Measurements from ENCODE around the gene MCCD1. TPM values are rescaled to one million over a fixed set of nuclear protein-coding genes. Genes with fewer than 3 reads are reported as not detected.

Gene MCCD1
- total and polyA plus RNA-seq, 2 of the 13 experiments (the other 11 are each of a cell fraction or from before 2014, with no cell fraction given) = 0.15 TPM; not detected in 1

- TF ChIP-seq NCOA1 (CRISPR knock-in tag; IDR thresholded peaks at IDR 0.05) (peak; percentile 77; the same call in 1 of the 2 replicates), NR2F6 (IDR thresholded peaks at IDR 0.05) (peak; percentile 8), NR2F6 (CRISPR knock-in tag; IDR thresholded peaks at IDR 0.05) (peak; percentile 65; the same call in 1 of the 2 replicates), ATF2 (CRISPR knock-in tag; IDR thresholded peaks at IDR 0.05) (peak; percentile 41; the same call in 1 of the 2 replicates), YY1 (IDR thresholded peaks at IDR 0.05; ENCODE audit: insufficient read depth, insufficient replicate concordance, low read depth, low read length) (peak; percentile 65), ZBTB7B (CRISPR knock-in tag; IDR thresholded peaks at IDR 0.05) (no peak), KAT8 (CRISPR knock-in tag; IDR thresholded peaks at IDR 0.05) (peak; percentile 42; the same call in 1 of the 2 replicates), PRDM10 (CRISPR knock-in tag; IDR thresholded peaks at IDR 0.05; ENCODE audit: low read depth) (peak; percentile 70; the same call in 1 of the 2 replicates), GATAD2A (CRISPR knock-in tag; IDR thresholded peaks at IDR 0.05) (peak; percentile 56; the same call in 1 of the 2 replicates)
- TF ChIP-seq, protein P1, sequence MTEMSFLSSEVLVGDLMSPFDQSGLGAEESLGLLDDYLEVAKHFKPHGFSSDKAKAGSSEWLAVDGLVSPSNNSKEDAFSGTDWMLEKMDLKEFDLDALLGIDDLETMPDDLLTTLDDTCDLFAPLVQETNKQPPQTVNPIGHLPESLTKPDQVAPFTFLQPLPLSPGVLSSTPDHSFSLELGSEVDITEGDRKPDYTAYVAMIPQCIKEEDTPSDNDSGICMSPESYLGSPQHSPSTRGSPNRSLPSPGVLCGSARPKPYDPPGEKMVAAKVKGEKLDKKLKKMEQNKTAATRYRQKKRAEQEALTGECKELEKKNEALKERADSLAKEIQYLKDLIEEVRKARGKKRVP (CRISPR knock-in tag; IDR thresholded peaks at IDR 0.05) = peak in 1 of 2 experiments; percentile 66; a peak in 2 of 4 replicates
Observed at GRCh38 chr6:31546339-31546957, 17.7 kb downstream of the MCCD1 start, which contains the start of gene ATP6V1G2 (continued).

Measured in HepG2 (cell line).